ENCODE results near the gene THSD1. TPM values are rescaled to one million over a fixed set of nuclear protein-coding genes. Genes with fewer than 3 reads are reported as not detected.
"Not testable (repeated sequence)": the region's sequence is repeated elsewhere in the genome, so short reads cannot be mapped to it uniquely, and the experiment has no call there.

The THSD1 gene
- total RNA-seq, 2 experiments from 2014 or later = 0.28 TPM; not detected in 1

DNA sequence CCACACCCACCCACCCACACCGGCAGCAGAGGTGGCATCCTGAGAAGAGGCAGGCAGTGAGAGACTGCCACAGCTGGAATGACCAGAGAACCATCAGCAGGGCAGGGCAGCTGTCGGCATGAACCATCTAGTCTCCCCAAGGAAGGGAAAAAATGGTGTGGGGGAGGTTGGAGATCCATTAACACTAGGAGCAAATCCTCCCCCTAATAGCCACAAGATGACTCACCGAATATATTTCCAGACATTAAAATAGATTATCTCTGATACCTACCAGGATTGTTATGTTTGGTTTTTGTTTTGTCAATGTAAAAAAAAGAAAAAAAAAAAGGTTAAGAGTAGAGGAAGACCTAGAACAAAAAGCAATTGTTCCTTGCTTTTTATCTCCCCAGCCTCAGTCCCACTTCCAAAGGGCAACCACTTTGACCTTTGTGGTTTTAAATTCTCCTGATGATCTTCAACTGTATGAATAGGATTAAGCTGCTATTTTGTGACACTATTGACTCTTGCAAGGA, 34.2 kb downstream of the THSD1 start:
- Histone ChIP-seq H3K9me3 (ENCODE audit: low read length) (no peaks in the 10 kb centered on the region), H3K4me1 (ENCODE audit: insufficient read depth, low read length, poor library complexity, severe bottlenecking) (no peaks in the 10 kb centered on the region), H3K4me2 (ENCODE audit: low read length) (no peak overlapping the region), H3K79me2 (ENCODE audit: insufficient read depth, low read depth, low read length) (no peaks in the 10 kb centered on the region), H3K4me3 (ENCODE audit: low read depth, low read length, poor library complexity, severe bottlenecking) (no peak overlapping the region), H3K36me3 (ENCODE audit: insufficient read depth, low read length) (no peaks in the 10 kb centered on the region), H4K20me1 (ENCODE audit: insufficient read depth, low read length) (no peaks in the 10 kb centered on the region), H2AFZ (ENCODE audit: low read length) (no peak overlapping the region), H3K9me2 (ENCODE audit: insufficient read depth, low read length) (no peaks in the 10 kb centered on the region), H3K27ac (ENCODE audit: low read depth, low read length, poor library complexity, severe bottlenecking) (no peak overlapping the region)
- ChIA-PET POLR2A (no interaction called here), CTCF (ENCODE audit: unreplicated experiment) (no interaction called here)
- TF ChIP-seq EZH2phosphoT487 (IDR thresholded peaks at IDR 0.05; ENCODE audit: borderline replicate concordance, low read depth, low read length) = no peak
- TF ChIP-seq, protein P1, sequence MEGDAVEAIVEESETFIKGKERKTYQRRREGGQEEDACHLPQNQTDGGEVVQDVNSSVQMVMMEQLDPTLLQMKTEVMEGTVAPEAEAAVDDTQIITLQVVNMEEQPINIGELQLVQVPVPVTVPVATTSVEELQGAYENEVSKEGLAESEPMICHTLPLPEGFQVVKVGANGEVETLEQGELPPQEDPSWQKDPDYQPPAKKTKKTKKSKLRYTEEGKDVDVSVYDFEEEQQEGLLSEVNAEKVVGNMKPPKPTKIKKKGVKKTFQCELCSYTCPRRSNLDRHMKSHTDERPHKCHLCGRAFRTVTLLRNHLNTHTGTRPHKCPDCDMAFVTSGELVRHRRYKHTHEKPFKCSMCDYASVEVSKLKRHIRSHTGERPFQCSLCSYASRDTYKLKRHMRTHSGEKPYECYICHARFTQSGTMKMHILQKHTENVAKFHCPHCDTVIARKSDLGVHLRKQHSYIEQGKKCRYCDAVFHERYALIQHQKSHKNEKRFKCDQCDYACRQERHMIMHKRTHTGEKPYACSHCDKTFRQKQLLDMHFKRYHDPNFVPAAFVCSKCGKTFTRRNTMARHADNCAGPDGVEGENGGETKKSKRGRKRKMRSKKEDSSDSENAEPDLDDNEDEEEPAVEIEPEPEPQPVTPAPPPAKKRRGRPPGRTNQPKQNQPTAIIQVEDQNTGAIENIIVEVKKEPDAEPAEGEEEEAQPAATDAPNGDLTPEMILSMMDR (conservative IDR thresholded peaks at IDR 0.05; ENCODE audit: low read length) = no peak
- no peak for DNase-seq (ENCODE audit: low spot score)
- BruUV-seq (replicated peaks) = no TSS peak
- intact Hi-C loops (cut with micrococcal nuclease; ENCODE audit: unreplicated experiment) = no loop called here

DNA sequence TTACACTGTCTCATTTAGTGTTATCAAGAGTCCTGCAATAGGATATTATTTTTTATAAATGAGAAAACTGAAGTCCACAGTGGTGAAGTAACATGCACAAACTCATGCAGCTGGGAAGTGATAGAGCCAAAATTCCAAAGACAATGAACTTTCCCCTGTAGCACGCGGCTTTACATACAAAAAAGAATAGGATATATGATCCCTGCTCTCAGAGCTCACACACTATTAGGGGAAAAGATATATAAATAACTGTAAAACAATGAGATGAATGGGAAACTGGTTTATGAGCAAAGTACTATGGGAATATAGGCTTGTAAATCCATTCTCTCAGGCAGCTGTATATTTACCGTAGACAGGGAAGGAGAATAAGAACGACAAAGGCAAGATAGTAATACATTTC, 39.7 kb downstream of the THSD1 start:
- TF ChIP-seq, protein P1 (conservative IDR thresholded peaks at IDR 0.05; ENCODE audit: low read length) = no peak
- TF ChIP-seq EZH2phosphoT487 (IDR thresholded peaks at IDR 0.05; ENCODE audit: borderline replicate concordance, low read depth, low read length) = no peak
- no peaks in the 10 kb centered on the region for H3K36me3 ChIP-seq (ENCODE audit: insufficient read depth, low read length)

DNA sequence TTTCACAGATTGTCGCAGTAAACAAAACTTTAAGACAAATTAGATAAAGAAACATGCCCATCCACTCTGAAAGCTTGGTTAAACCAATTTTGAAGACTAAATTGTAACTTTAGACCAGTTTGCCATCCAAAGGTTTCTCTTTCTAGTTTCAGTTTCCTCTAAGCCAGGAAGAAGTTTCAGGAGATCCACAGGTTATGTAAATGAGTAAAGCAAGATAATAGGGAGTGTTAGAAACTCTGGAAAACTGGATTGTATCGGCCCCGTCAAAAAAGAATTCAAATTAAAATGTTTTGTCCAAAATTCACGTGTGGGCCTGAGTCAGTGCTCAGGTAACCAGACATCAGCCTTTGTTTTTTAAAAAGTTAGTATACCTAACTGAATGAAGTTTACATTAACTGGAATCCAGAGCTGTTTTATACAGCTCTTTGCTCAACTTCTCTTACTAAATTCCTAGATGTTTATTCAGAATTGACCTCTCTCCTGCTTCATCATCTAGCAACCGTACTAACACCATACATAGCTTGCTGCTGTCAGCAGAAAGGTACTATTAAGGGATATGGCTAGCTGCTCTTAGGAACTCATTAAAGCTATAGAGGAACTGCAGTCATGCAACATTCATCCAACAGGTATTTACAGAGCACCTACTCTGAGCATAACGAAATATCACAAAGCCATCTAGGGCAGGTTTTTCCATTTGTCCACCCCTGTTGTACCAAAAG, 43.6 kb downstream of the THSD1 start:
- H3K36me3 ChIP-seq (ENCODE audit: insufficient read depth, low read length); H4K20me1 ChIP-seq (ENCODE audit: insufficient read depth, low read length); H3K4me1 ChIP-seq (ENCODE audit: insufficient read depth, low read length, poor library complexity, severe bottlenecking); H3K79me2 ChIP-seq (ENCODE audit: insufficient read depth, low read depth, low read length); intact Hi-C loops (cut with micrococcal nuclease; ENCODE audit: unreplicated experiment); H3K9me2 ChIP-seq (ENCODE audit: insufficient read depth, low read length); POLR2A ChIA-PET; H2AFZ ChIP-seq (ENCODE audit: low read length); BruUV-seq (replicated peaks); H3K4me2 ChIP-seq (ENCODE audit: low read length); H3K27ac ChIP-seq (ENCODE audit: low read depth, low read length, poor library complexity, severe bottlenecking); DNase-seq (ENCODE audit: low spot score); H3K9me3 ChIP-seq (ENCODE audit: low read length); CTCF ChIA-PET (ENCODE audit: unreplicated experiment); H3K4me3 ChIP-seq (ENCODE audit: low read depth, low read length, poor library complexity, severe bottlenecking): not testable (repeated sequence)

More for the DNA sequence above, 39.7 kb downstream of the THSD1 start:
- intact Hi-C loops (cut with micrococcal nuclease; ENCODE audit: unreplicated experiment) = no loop called here
- Histone ChIP-seq H3K9me3 (ENCODE audit: low read length) (no peaks in the 10 kb centered on the region), H3K4me2 (ENCODE audit: low read length) (no peak overlapping the region), H2AFZ (ENCODE audit: low read length) (no peak overlapping the region), H3K27ac (ENCODE audit: low read depth, low read length, poor library complexity, severe bottlenecking) (no peak overlapping the region), H4K20me1 (ENCODE audit: insufficient read depth, low read length) (no peaks in the 10 kb centered on the region), H3K4me3 (ENCODE audit: low read depth, low read length, poor library complexity, severe bottlenecking) (no peak overlapping the region), H3K79me2 (ENCODE audit: insufficient read depth, low read depth, low read length) (no peaks in the 10 kb centered on the region), H3K9me2 (ENCODE audit: insufficient read depth, low read length) (no peaks in the 10 kb centered on the region), H3K4me1 (ENCODE audit: insufficient read depth, low read length, poor library complexity, severe bottlenecking) (no peaks in the 10 kb centered on the region)
- no peak for DNase-seq (ENCODE audit: low spot score)
- ChIA-PET POLR2A (no interaction called here), CTCF (ENCODE audit: unreplicated experiment) (no interaction called here)
- no TSS peak for BruUV-seq (replicated peaks)
